ENCODE results near the gene RAB3IL1.

DNA sequence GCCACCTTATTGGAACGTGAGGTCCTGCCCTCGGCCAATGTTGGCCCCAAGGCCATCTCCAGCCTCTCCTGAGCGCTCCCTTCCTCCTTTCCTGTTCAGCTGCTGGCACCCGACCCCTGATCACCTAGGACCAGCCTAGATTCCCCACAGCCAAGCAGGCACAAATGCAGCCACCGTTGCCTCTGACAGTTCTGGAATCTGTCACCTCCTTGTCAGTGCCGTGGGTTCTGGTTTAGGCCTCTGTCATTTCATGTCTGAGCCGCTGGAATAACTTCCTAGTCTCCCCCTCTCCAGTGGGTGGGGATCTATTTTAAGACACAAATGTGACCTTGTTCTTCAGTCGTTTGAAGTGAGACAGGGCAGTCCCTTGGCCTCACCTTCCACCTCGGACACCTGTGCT, 55.7 kb downstream of the RAB3IL1 start:
- TF ChIP-seq POLR2A (IDR thresholded peaks at IDR 0.05; ENCODE audit: low read length) = peak; percentile 2
- TF ChIP-seq GATA1 (IDR thresholded peaks at IDR 0.05; ENCODE audit: low read depth, low read length) = no peak

All from erythroblast (primary cell).